Bronchial epithelial cell (primary cell): Measurements from ENCODE around the gene ITPK1. TPM values are rescaled to one million over a fixed set of nuclear protein-coding genes. Genes with fewer than 3 reads are reported as not detected.
A peak's percentile ranks its signal among the peaks of the same experiment; 100 is the strongest.
"Not testable (repeated sequence)": the region's sequence is repeated elsewhere in the genome, so short reads cannot be mapped to it uniquely, and the experiment has no call there.

ENCODE experiments used
- DNase-seq: peaks from one replicate; pipeline ENCODE4 v3.0.0-alpha.2; 2010; ENCODE audit warnings: low read depth
- FAIRE-seq: peaks from 2 replicates; lab custom pipeline; 2011; peaks lifted over from hg19 to GRCh38; lab: Jason Lieb, UNC
- H3K27me3 ChIP-seq: 2 replicates; pipeline ENCODE4 v1.5.1; 2011; ENCODE audit warnings: low read length; ENCODE audit not compliant: control insufficient read depth, insufficient read depth
- H3K36me3 ChIP-seq: 2 replicates; pipeline ENCODE4 v1.5.1; 2011; ENCODE audit warnings: low read length; ENCODE audit not compliant: control insufficient read depth, insufficient read depth
- H3K4me3 ChIP-seq: 2 replicates; pipeline ENCODE4 v1.5.1; 2011; ENCODE audit warnings: mild to moderate bottlenecking, low read depth, low read length, control low read depth
- total RNA-seq: library from RNA; depleted of rRNA; stranded (reverse); fragments of >200 nt; gene quantifications from 2 replicates; pipeline ENCODE4 v1.2.1, GENCODE V29; 2014
- TF ChIP-seq, protein P1 (sequence below): IDR thresholded peaks from 2 replicates; pipeline ENCODE4 v1.5.1; 2011; ENCODE audit warnings: mild to moderate bottlenecking, moderate library complexity, low read length, control low read depth, inconsistent platforms; ENCODE audit not compliant: insufficient read depth, severe bottlenecking

Gene ITPK1
- total RNA-seq, 1 donor from 2014 or later, result 39.8 TPM

GRCh38 chr14:93109572-93110481 lies 5.9 kb downstream of the ITPK1 start:
- Histone ChIP-seq H3K27me3 (no peaks in the 10 kb centered on the region), H3K4me3 (no peak overlapping the region), H3K36me3 (no peaks in the 10 kb centered on the region)
- TF ChIP-seq, protein P1, sequence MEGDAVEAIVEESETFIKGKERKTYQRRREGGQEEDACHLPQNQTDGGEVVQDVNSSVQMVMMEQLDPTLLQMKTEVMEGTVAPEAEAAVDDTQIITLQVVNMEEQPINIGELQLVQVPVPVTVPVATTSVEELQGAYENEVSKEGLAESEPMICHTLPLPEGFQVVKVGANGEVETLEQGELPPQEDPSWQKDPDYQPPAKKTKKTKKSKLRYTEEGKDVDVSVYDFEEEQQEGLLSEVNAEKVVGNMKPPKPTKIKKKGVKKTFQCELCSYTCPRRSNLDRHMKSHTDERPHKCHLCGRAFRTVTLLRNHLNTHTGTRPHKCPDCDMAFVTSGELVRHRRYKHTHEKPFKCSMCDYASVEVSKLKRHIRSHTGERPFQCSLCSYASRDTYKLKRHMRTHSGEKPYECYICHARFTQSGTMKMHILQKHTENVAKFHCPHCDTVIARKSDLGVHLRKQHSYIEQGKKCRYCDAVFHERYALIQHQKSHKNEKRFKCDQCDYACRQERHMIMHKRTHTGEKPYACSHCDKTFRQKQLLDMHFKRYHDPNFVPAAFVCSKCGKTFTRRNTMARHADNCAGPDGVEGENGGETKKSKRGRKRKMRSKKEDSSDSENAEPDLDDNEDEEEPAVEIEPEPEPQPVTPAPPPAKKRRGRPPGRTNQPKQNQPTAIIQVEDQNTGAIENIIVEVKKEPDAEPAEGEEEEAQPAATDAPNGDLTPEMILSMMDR, result no peak
- no peak for FAIRE-seq
- DNase-seq, result no peak

DNA sequence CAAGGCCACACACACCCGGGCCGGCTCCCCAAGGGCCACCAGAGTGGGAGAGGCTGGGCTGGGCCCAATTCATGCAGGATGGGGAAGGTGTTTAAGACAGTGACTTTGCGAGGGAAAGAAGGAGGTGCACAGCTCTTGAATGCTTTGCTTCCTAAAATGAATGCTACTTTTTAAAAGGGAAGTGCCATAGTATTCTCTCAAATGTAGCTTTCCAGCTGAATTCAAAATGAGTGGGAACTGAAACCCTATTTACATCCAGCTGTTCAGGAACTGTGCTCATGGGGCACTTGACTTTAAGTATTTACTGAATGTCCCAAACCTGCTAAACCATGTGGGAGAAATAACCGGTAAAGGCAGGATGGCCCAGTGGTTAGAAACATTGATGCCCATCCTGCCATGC lies 7.6 kb downstream of the ITPK1 start:
- DNase-seq (no peak), FAIRE-seq (no peak)
- TF ChIP-seq, protein P1, result no peak
- Histone ChIP-seq H3K36me3 (no peaks in the 10 kb centered on the region), H3K4me3 (no peak overlapping the region), H3K27me3 (no peaks in the 10 kb centered on the region)

GRCh38 chr14:93107453-93107852 lies 8.3 kb downstream of the ITPK1 start:
- FAIRE-seq, result no peak
- Histone ChIP-seq H3K27me3 (no peaks in the 10 kb centered on the region), H3K4me3 (no peak overlapping the region), H3K36me3 (no peaks in the 10 kb centered on the region)
- DNase-seq, result no peak
- TF ChIP-seq, protein P1, result no peak

DNA sequence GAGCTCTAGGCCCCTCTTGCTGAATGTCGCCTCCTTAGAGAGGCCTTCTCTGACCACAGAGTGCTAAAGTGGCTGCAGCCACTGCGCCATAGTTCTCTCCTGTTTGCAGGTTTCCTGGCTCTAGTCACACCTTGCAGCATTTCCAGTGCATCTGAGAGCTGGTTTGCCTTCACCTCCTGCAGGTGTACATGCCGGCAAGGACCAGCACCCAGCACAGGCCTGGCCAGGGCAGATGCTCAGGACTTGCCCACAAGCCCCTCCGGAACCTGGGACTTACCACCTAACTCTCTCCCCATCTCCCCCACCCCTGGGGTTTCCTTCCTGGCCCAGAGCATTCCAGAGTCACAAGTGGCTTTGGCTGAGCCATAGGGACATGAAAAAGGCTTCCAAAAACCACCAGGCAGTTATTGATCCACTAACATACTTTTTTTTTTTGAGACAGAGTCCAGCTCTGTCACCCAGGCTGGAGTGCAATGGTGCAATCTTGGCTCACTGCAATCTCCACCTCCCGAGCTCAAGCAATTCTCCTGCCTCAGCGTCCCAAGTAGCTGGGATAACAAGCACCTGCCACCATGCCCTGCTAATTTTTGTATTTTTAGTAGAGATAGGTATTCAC lies 9.1 kb downstream of the ITPK1 start:
- Histone ChIP-seq H3K4me3 (no peak overlapping the region), H3K27me3 (no peaks in the 10 kb centered on the region), H3K36me3 (peaks cover 2% of the 10 kb centered on the region)
- DNase-seq, result no peak
- TF ChIP-seq, protein P1, result no peak
- no peak for FAIRE-seq

- FAIRE-seq, H3K4me3 ChIP-seq, H3K36me3 ChIP-seq, DNase-seq, H3K27me3 ChIP-seq: not testable (repeated sequence)
These were observed 9.9 kb downstream of the ITPK1 start for GRCh38 chr14:93105856-93106255.

DNA sequence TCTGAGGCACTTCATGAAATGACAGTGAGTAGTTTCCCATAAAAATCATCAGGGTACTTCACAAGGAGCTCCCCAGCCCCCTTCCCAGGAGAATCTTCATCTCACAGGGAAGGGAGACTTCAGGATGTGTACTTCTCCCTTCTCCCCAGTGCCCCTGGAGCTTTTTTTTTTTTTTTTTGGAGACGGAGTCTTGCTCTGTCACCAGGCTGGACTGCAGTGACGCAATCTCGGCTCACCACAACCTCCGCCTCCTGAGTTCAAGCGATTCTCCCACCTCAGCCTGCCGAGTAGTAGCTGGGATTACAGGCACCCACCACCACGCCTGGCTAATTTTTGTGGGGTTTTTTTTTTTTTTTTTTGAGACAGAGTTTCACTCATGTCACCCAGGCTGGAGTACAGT lies 10.4 kb downstream of the ITPK1 start:
- DNase-seq (peak; percentile 69), FAIRE-seq (no peak)
- TF ChIP-seq, protein P1, result no peak
- H3K4me3 ChIP-seq, result no peak overlapping the region
- peaks cover 2% of the 10 kb centered on the region for H3K36me3 ChIP-seq
- no peaks in the 10 kb centered on the region for H3K27me3 ChIP-seq
